GM12878 (cell line): ENCODE data around the gene RAB12. TPM values are rescaled to one million over a fixed set of nuclear protein-coding genes. Genes with fewer than 3 reads are reported as not detected.

Source experiments
- ATAC-seq: fragments of 200-7000 bp; cut with Tn5 transposase; 3 replicates; pipeline ENCODE4 v1.9.1; 2020; ENCODE audit warnings: mild to moderate bottlenecking, moderate library complexity
- BruUV-seq: library from RNA; stranded (reverse); fragments of 400-500 nt; replicated peaks from 2 replicates; lab custom pipeline; 2021; lab: Mats Ljungman, UMichigan
- CTCF ChIA-PET: fragments of 300-600 bp; sonication (Branson Sonifier 250); formaldehyde crosslinking; extraction: SDS; loops from one replicate; lab custom pipeline; 2021; ENCODE audit warnings: inconsistent platforms; lab: Yijun Ruan, JAX
- POLR2A ChIA-PET: fragments of 350-600 bp; formaldehyde crosslinking; extraction: SDS; loops from one replicate; lab custom pipeline; 2021; ENCODE audit warnings: inconsistent platforms; lab: Charles Lee
- RAD21 ChIA-PET: fragments of 300-600 bp; sonication (Branson Sonifier 250); formaldehyde crosslinking; loops from one replicate; lab custom pipeline; 2023; ENCODE audit warnings: antibody characterized with exemption; ENCODE audit not compliant: unreplicated experiment; lab: Charles Lee
- SMC1A ChIA-PET: fragments of 300-600 bp; sonication (Branson Sonifier 250); formaldehyde crosslinking; loops from one replicate; lab custom pipeline; 2023; ENCODE audit not compliant: unreplicated experiment, uncharacterized antibody; lab: Charles Lee
- DNase-seq: peaks from one replicate; pipeline ENCODE4 v3.0.0-alpha.2; 2011; ENCODE audit warnings: low read depth, low spot score
- FAIRE-seq: peaks from 3 replicates; lab custom pipeline; 2011; peaks lifted over from hg19 to GRCh38; lab: Jason Lieb, UNC
- H2AFZ ChIP-seq: 2 replicates; pipeline ENCODE4 v1.6.0; 2011; ENCODE audit warnings: low read depth, low read length, control low read depth; ENCODE audit not compliant: control insufficient read depth
- H3K27ac ChIP-seq: 2 replicates; pipeline ENCODE4 v1.5.1; 2011; ENCODE audit warnings: control low read depth; ENCODE audit not compliant: control insufficient read depth, insufficient read depth
- H3K27me3 ChIP-seq, 2 experiments: replicated peaks in 1 of 2; 2 replicates each; pipeline versions ENCODE4 v1.6.0 to v1.6.1; 2011; ENCODE audit warnings: low read length in 1 of 2; ENCODE audit not compliant: control insufficient read depth in 2 of 2, insufficient read depth in 2 of 2
- H3K36me3 ChIP-seq, 2 experiments: 2 replicates each; pipeline ENCODE4 v1.5.1; 2011; ENCODE audit warnings: low read length in 1 of 2; ENCODE audit not compliant: control insufficient read depth in 2 of 2, insufficient read depth in 2 of 2
- H3K4me1 ChIP-seq: 2 replicates; pipeline ENCODE4 v1.6.1; 2011; ENCODE audit warnings: mild to moderate bottlenecking, low read length, moderate library complexity, mixed read lengths; ENCODE audit not compliant: control insufficient read depth, insufficient read depth
- H3K4me2 ChIP-seq: 2 replicates; pipeline ENCODE4 v1.6.0; 2011; ENCODE audit warnings: control low read depth; ENCODE audit not compliant: control insufficient read depth, insufficient read depth
- H3K4me3 ChIP-seq: fragments of 200-600 bp; sonication (generic); 2 replicates; pipeline ENCODE4 v1.5.1; 2016
- H3K79me2 ChIP-seq: 2 replicates; pipeline ENCODE4 v1.6.0; 2011; ENCODE audit warnings: low read length; ENCODE audit not compliant: control insufficient read depth, insufficient read depth
- H3K9ac ChIP-seq: 2 replicates; pipeline ENCODE4 v1.8.0; 2011; ENCODE audit warnings: low read length, control low read depth, mixed read lengths; ENCODE audit not compliant: control insufficient read depth, insufficient read depth
- H3K9me3 ChIP-seq: replicated peaks from 3 replicates; pipeline ENCODE4 v1.5.1; 2011; ENCODE audit warnings: mild to moderate bottlenecking, low read length; ENCODE audit not compliant: control insufficient read depth, insufficient read depth
- H4K20me1 ChIP-seq: 2 replicates; pipeline ENCODE4 v1.6.0; 2011; ENCODE audit not compliant: control insufficient read depth, insufficient read depth
- BCLAF1 ChIP-seq: fragments of 450-650 bp; IDR thresholded peaks from 2 replicates; pipeline ENCODE4 v1.6.1; 2017; ENCODE audit warnings: antibody characterized with exemption, mild to moderate bottlenecking, moderate library complexity
- CEBPB ChIP-seq, 2 experiments: fragments of 150-350 bp in 1 of 2; IDR thresholded peaks; 2 replicates each; pipeline ENCODE4 v1.6.1; 2012 to 2014; ENCODE audit warnings: low read depth in 2 of 2, low read length in 2 of 2, borderline replicate concordance in 1 of 2, inconsistent platforms in 1 of 2
- E2F8 ChIP-seq: fragments of 450-650 bp; IDR thresholded peaks from 2 replicates; pipeline ENCODE4 v1.6.1; 2018; ENCODE audit warnings: mild to moderate bottlenecking, low read depth, moderate library complexity; ENCODE audit not compliant: partially characterized antibody
- EZH2 ChIP-seq: IDR thresholded peaks from 2 replicates; pipeline ENCODE4 v1.6.1; 2012; ENCODE audit warnings: low read depth, mild to moderate bottlenecking, control low read depth, inconsistent platforms, low read length, borderline replicate concordance; ENCODE audit not compliant: control insufficient read depth
- FOXK2 ChIP-seq: fragments of 450-650 bp; IDR thresholded peaks from 2 replicates; pipeline ENCODE4 v1.6.1; 2017; ENCODE audit warnings: mild to moderate bottlenecking, moderate library complexity
- MTA3 ChIP-seq: IDR thresholded peaks from 2 replicates; pipeline ENCODE4 v1.6.1; 2012; ENCODE audit warnings: low read length, inconsistent platforms, borderline replicate concordance
- NFYA ChIP-seq: IDR thresholded peaks from 2 replicates; pipeline ENCODE4 v1.6.1; 2011; ENCODE audit warnings: low read depth, mild to moderate bottlenecking, low read length, improper control_type of control experiment, borderline replicate concordance
- NFYB ChIP-seq: IDR thresholded peaks from 2 replicates; pipeline ENCODE4 v1.6.1; 2011; ENCODE audit warnings: low read depth, mild to moderate bottlenecking, low read length, improper control_type of control experiment, moderate library complexity; ENCODE audit not compliant: insufficient read depth
- NKRF ChIP-seq: fragments of 450-650 bp; conservative IDR thresholded peaks from 2 replicates; pipeline ENCODE4 v1.6.1; 2017; ENCODE audit warnings: mild to moderate bottlenecking, moderate library complexity
- RAD51 ChIP-seq: fragments of 450-650 bp; IDR thresholded peaks from 2 replicates; pipeline ENCODE4 v1.6.1; 2016; ENCODE audit warnings: moderate library complexity, mild to moderate bottlenecking, inconsistent platforms
- RB1 ChIP-seq: fragments of 450-650 bp; formaldehyde crosslinking; IDR thresholded peaks from 2 replicates; pipeline ENCODE4 v1.6.1; 2017; ENCODE audit warnings: mild to moderate bottlenecking, borderline replicate concordance
- RFX5 ChIP-seq: IDR thresholded peaks from 2 replicates; pipeline ENCODE4 v1.6.1; 2011; ENCODE audit warnings: low read depth, low read length, improper control_type of control experiment
- SRF ChIP-seq, 2 experiments: IDR thresholded peaks; 2 replicates each; pipeline ENCODE4 v1.6.1; 2011; ENCODE audit warnings: low read depth in 2 of 2, low read length in 2 of 2, mild to moderate bottlenecking in 1 of 2, moderate library complexity in 1 of 2
- SUPT20H ChIP-seq: IDR thresholded peaks from 2 replicates; pipeline ENCODE4 v1.6.1; 2011; ENCODE audit warnings: low read depth, mild to moderate bottlenecking, low read length, moderate library complexity, borderline replicate concordance; ENCODE audit not compliant: control insufficient read depth
- WRNIP1 ChIP-seq: IDR thresholded peaks from 2 replicates; pipeline ENCODE4 v1.6.1; 2011; ENCODE audit warnings: low read depth, low read length, improper control_type of control experiment, borderline replicate concordance
- ZNF207 ChIP-seq: fragments of 450-650 bp; IDR thresholded peaks from 2 replicates; pipeline ENCODE4 v1.6.1; 2014; ENCODE audit warnings: antibody characterized with exemption, mild to moderate bottlenecking, borderline replicate concordance
- WGBS: methylation state at CpG from one replicate; pipeline ENCODE4 v1.1.6; 2016; ENCODE audit warnings: low lambda C conversion rate; ENCODE audit not compliant: insufficient replicate concordance, insufficient coverage; ENCODE audit errors: missing lambda C conversion rate; 5-methylcytosine and 5-hydroxymethylcytosine counted together
- in situ Hi-C: fragments of 300-500 bp; cut with MboI; formaldehyde crosslinking; loops from 9 replicates; pipeline ENCODE4 v1.14.3; 2018; ENCODE audit warnings: mixed read lengths
- intact Hi-C: fragments of 100-400 bp; cut with micrococcal nuclease; formaldehyde crosslinking; loops from one replicate; pipeline ENCODE4 v1.14.2; 2022; ENCODE audit not compliant: unreplicated experiment
- polyA plus RNA-seq, 11 experiments: library from polyadenylated mRNA; depleted of rRNA in 4 of 11; unstranded in 6 of 11; stranded (reverse) in 5 of 11; fragments of >200 nt; fragmentation: Nextera tagmentation in 4 of 11; fragmentation: Illumina TruSeq in 1 of 11; extraction: Ambion mirVana in 4 of 11; extraction: Trizol in 1 of 11; gene quantifications; 1 replicate in 1 of 11; 2 replicates in 10 of 11; pipeline versions ENCODE4 v1.2.1 to v1.2.3, GENCODE V29; 2011 to 2016; ENCODE audit warnings: inconsistent platforms in 2 of 11, missing spikeins in 2 of 11, low read depth in 1 of 11
- total RNA-seq, 4 experiments: library from RNA; depleted of rRNA in 3 of 4; stranded (reverse); fragments of >200 nt in 3 of 4; fragmentation: Illumina TruSeq in 1 of 4; extraction: Trizol in 1 of 4; gene quantifications; 2 replicates each; pipeline versions ENCODE4 v1.2.1 to v1.2.3, GENCODE V29; 2013 to 2021

Gene RAB12
- total and polyA plus RNA-seq, 10 of the 15 experiments (the other 5 are each of a cell fraction or from before 2014, with no cell fraction given), result 0.71 to 29.8 (median 14.0) TPM

GRCh38 chr18:8629602-8630001 is 20.4 kb downstream of the RAB12 start:
- H3K9me3 ChIP-seq, result no peaks in the 10 kb centered on the region
- CTCF ChIA-PET, result no interaction called here
- no peak overlapping the region for H3K27ac ChIP-seq
- in situ Hi-C loops, result loop anchor here (25.0 kb wide), 1 partner anchor 1417 kb away; no protein-coding TSS in a partner anchor
- BruUV-seq, result no TSS peak
- POLR2A ChIA-PET, result no interaction called here
- FAIRE-seq (no peak), ATAC-seq (no peak), DNase-seq (no peak)
- RAD21 ChIA-PET, result no interaction called here
- peaks cover 16 to 40% of the 10 kb centered on the region in 2 experiments for H3K36me3 ChIP-seq
- intact Hi-C loops, result loop anchor here (5.0 kb wide), 1 partner anchor 47 kb away; no protein-coding TSS in a partner anchor
- H3K27me3 ChIP-seq, result no peaks in the 10 kb centered on the region
- peaks cover 2% of the 10 kb centered on the region for H4K20me1 ChIP-seq
- 98% methylated on average over 3 of the region's 3 CpGs for WGBS
- peaks cover 16% of the 10 kb centered on the region for H3K79me2 ChIP-seq
- H2AFZ ChIP-seq, result no peak overlapping the region
- H3K9ac ChIP-seq, result no peak overlapping the region
- H3K4me1 ChIP-seq, result no peaks in the 10 kb centered on the region
- no peak overlapping the region for H3K4me2 ChIP-seq
- H3K4me3 ChIP-seq, result no peak overlapping the region
- SMC1A ChIA-PET, result interaction anchor here (1.0 to 1.4 kb wide), 2 partner anchors 17 to 24 kb away, joined by 3 to 4 read pairs; no protein-coding TSS in a partner anchor
- TF ChIP-seq FOXK2 (no peak), BCLAF1 (no peak), NFYA (no peak), NKRF (no peak), RAD51 (no peak), RFX5 (no peak), RB1 (no peak), E2F8 (no peak), CEBPB (IDR thresholded peaks at IDR 0.05; ENCODE audit: borderline replicate concordance in 1 of 2, low read depth in 2 of 2, low read length in 2 of 2) (no peak), WRNIP1 (no peak), EZH2 (no peak), NFYB (no peak), MTA3 (no peak), SRF (IDR thresholded peaks at IDR 0.05; ENCODE audit: low read depth in 2 of 2, low read length in 2 of 2) (no peak), ZNF207 (no peak), SUPT20H (no peak)
